Ovary (tissue), 3 donors: ENCODE measurements around the gene CTDSPL2.

ENCODE experiments used
- POLR2A ChIP-seq: fragments of 450-650 bp; IDR thresholded peaks from one replicate; pipeline ENCODE4 v1.6.1; 2017; ENCODE audit warnings: antibody characterized with exemption, mild to moderate bottlenecking, moderate library complexity
- TF ChIP-seq, protein P1 (sequence below), 3 donors: fragments of 450-650 bp in 2 of 3; fragments of 200-600 bp in 1 of 3; IDR thresholded peaks; one replicate each; pipeline versions ENCODE4 v1.5.1 to v1.8.0; 2016 to 2022; ENCODE audit warnings: antibody characterized with exemption in 3 of 3, mild to moderate bottlenecking in 1 of 3
- donor health status: DM: no; HTN: no; CAD: no.

DNA sequence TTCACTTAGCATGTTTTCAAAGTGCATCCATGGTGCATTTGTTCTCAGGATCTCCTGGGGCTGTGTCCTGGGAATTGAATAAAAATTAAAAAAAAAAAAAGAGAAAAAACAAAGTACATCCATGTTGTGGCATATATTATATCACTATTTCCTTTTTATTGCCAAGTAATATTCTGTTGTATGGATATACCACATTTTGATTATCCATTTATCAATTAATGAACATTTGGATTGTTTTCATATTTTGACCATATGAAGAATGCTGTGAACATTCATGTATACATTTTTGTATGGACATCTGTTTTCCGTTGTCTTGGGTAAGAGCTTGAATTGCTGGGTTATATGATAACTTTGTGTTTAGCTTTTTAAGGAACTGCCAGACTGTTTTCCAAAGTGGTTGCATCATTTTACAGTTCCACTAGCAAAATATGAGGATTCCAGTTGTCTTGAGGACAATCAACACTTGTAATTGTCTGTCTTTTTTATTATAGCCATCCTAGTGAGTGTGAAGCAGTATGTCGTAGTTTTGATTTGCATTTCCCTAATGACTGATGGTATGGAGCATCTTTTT is 44.5 kb downstream of the CTDSPL2 start:
- TF ChIP-seq, protein P1, sequence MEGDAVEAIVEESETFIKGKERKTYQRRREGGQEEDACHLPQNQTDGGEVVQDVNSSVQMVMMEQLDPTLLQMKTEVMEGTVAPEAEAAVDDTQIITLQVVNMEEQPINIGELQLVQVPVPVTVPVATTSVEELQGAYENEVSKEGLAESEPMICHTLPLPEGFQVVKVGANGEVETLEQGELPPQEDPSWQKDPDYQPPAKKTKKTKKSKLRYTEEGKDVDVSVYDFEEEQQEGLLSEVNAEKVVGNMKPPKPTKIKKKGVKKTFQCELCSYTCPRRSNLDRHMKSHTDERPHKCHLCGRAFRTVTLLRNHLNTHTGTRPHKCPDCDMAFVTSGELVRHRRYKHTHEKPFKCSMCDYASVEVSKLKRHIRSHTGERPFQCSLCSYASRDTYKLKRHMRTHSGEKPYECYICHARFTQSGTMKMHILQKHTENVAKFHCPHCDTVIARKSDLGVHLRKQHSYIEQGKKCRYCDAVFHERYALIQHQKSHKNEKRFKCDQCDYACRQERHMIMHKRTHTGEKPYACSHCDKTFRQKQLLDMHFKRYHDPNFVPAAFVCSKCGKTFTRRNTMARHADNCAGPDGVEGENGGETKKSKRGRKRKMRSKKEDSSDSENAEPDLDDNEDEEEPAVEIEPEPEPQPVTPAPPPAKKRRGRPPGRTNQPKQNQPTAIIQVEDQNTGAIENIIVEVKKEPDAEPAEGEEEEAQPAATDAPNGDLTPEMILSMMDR (IDR thresholded peaks at IDR 0.05) = no peak
- TF ChIP-seq POLR2A = no peak
